ENCODE measurements around the gene ZBTB20.

DNA sequence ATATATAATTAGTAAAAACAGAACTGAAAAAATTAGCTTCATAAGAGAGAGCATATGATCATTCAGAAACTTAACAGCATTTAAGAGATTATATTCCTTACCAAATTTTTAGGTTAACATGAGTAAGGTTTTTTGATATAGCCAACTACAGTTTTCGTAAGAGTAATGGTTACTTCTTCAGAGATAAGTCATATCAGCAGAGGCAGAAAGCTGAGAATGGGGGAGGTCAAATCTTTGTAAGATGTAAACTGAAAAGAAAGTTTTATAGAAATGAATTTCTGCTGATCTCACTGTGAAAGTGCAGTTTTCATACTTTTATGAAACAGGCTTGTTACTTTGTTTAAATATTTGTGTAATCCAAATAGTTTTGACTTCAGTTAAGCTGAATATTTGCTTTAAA lies 193.3 kb downstream of the ZBTB20 start:
- no peak for TF ChIP-seq POLR2A (IDR thresholded peaks at IDR 0.05)
- TF ChIP-seq, protein P1, sequence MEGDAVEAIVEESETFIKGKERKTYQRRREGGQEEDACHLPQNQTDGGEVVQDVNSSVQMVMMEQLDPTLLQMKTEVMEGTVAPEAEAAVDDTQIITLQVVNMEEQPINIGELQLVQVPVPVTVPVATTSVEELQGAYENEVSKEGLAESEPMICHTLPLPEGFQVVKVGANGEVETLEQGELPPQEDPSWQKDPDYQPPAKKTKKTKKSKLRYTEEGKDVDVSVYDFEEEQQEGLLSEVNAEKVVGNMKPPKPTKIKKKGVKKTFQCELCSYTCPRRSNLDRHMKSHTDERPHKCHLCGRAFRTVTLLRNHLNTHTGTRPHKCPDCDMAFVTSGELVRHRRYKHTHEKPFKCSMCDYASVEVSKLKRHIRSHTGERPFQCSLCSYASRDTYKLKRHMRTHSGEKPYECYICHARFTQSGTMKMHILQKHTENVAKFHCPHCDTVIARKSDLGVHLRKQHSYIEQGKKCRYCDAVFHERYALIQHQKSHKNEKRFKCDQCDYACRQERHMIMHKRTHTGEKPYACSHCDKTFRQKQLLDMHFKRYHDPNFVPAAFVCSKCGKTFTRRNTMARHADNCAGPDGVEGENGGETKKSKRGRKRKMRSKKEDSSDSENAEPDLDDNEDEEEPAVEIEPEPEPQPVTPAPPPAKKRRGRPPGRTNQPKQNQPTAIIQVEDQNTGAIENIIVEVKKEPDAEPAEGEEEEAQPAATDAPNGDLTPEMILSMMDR (IDR thresholded peaks at IDR 0.05): no peak
